HG03432 (cell line): ENCODE results near the gene PRDM2.

ENCODE experiments used
- ATAC-seq: cut with Tn5 transposase; IDR thresholded peaks from one replicate; pipeline ENCODE4 v1.9.1; 2021; ENCODE audit warnings: mild to moderate bottlenecking, moderate library complexity; ENCODE audit not compliant: unreplicated experiment

Gene PRDM2

GRCh38 chr1:13733711-13734110 is 33.7 kb downstream of the PRDM2 start:
- no peak for ATAC-seq

- ATAC-seq: no peak
These were observed 35.4 kb downstream of the PRDM2 start for GRCh38 chr1:13735168-13735930.

GRCh38 chr1:13737398-13737797 is 37.4 kb downstream of the PRDM2 start:
- no peak for ATAC-seq

GRCh38 chr1:13746342-13746741 is 46.4 kb downstream of the PRDM2 start:
- ATAC-seq: no peak

- peak; percentile 79 for ATAC-seq
These were observed 48.9 kb downstream of the PRDM2 start for GRCh38 chr1:13748610-13749505.

GRCh38 chr1:13749543-13750341 is 49.8 kb downstream of the PRDM2 start:
- ATAC-seq: peak; percentile 20

GRCh38 chr1:13751458-13751871 is 51.5 kb downstream of the PRDM2 start:
- ATAC-seq: peak; percentile 34

- no peak for ATAC-seq
These were observed 52.0 kb downstream of the PRDM2 start for GRCh38 chr1:13751985-13752384.

- ATAC-seq: no peak
These were observed 52.9 kb downstream of the PRDM2 start for GRCh38 chr1:13752852-13753251.

GRCh38 chr1:13753636-13754402 is 53.8 kb downstream of the PRDM2 start:
- peak; percentile 40 for ATAC-seq

- ATAC-seq: no peak
These were observed 54.6 kb downstream of the PRDM2 start for GRCh38 chr1:13754510-13755103.

- no peak for ATAC-seq
These were observed 56.7 kb downstream of the PRDM2 start for GRCh38 chr1:13756557-13757315.

- ATAC-seq: no peak
These were observed 57.7 kb downstream of the PRDM2 start for GRCh38 chr1:13757693-13758092.

GRCh38 chr1:13759072-13759471 is 59.1 kb downstream of the PRDM2 start:
- no peak for ATAC-seq

GRCh38 chr1:13760340-13760739 is 60.4 kb downstream of the PRDM2 start:
- no peak for ATAC-seq

- no peak for ATAC-seq
These were observed 60.9 kb downstream of the PRDM2 start for GRCh38 chr1:13760921-13761320.

GRCh38 chr1:13761883-13762282 is 61.9 kb downstream of the PRDM2 start:
- ATAC-seq: no peak

- ATAC-seq: no peak
These were observed 62.7 kb downstream of the PRDM2 start for GRCh38 chr1:13762642-13763041.

GRCh38 chr1:13763222-13763621 is 63.2 kb downstream of the PRDM2 start:
- no peak for ATAC-seq
